Embryonic facial prominence (tissue), 1 donor: ENCODE results near the gene KCTD1.
A peak's percentile ranks its signal among the peaks of the same experiment; 100 is the strongest.

Source experiments
- DNase-seq: peaks from one replicate; pipeline ENCODE4 v3.0.0-alpha.2; 2016; ENCODE audit errors: extremely low spot score

Gene KCTD1

DNA sequence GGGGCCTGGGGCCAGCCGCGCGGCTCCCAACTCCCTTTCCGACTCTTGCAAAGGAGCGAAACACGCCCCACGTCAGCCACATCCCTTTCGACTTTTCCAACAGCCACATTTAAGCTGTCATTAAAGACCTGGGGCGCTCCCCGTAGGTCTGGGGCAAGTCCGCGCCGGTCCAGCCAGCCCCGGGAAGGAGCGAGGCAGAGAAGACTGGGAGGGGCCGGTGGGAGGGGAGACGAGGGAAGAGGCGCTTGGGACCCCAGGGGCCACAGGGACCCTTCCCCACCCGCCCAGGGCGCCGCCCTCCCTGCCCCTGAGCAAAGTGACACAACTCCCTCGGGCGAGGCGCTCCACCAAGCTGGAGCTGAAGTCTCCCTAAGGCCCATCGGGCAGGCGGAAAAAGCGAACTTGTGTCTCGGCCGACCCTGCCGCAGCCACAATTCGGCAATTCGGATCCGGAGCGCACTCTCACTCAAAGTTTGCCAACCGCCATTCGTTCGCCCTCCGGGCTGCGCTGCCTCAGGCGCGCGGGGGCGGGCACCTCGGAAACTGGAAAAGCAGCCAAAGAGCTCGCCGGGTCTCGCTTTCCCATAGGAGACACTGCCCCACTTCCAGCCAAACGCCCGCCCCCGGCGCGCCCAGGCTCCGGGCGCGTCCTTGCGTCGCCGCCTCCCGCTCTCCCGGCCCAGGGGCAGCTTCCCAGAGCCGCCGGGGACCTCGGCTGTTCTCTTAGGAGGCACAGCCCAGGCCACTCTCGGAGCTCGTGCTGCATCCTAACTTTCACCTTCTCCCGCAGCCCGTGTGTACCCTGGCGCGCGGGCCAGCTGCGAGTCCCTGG lies 1.1 kb upstream of the KCTD1 start:
- no peak for DNase-seq

DNA sequence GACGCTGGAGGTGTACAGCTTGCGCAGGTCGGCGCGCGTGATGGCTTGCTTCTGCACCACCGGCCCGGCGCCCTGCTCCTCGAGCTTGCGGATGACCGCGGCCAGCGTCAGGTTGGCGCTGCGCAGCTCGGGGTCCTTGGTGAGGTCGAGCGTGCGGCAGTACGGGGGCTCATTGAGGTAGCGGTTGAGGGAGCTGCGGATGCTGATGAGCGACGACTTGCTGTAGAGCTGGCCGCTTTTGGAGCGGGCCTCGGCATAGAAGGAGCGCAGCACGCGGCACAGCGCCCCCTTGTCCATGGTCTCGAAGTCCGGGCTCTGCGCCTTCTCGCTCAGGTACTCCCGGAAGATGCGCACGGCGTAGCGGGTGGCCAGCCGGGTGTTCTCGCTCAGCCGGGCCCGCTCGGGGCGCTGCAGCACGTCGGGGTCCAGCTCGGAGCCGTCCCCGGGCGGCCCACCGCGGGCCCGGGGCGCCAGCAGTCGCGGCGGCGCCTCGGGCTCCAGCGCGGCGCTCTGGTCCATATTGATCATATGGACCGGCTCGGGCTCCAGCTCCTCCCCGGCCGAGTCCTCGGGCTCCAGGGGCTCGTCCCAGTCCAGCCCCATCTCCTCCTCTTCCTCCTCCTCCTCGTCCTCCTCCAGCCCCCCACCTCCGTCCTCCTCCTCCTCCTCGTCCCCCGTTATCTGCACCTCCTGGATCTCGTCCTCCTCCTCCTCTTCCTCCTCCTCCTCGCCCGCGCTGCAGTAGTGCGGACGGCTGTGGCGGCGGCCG lies 523 bp downstream of the KCTD1 start:
- DNase-seq, result peak; percentile 62

- no peak for DNase-seq
Measured at GRCh38 chr18:26546875-26547645, 1.3 kb downstream of the KCTD1 start.

GRCh38 chr18:26546170-26546874 lies 2.0 kb downstream of the KCTD1 start:
- DNase-seq, result no peak

DNA sequence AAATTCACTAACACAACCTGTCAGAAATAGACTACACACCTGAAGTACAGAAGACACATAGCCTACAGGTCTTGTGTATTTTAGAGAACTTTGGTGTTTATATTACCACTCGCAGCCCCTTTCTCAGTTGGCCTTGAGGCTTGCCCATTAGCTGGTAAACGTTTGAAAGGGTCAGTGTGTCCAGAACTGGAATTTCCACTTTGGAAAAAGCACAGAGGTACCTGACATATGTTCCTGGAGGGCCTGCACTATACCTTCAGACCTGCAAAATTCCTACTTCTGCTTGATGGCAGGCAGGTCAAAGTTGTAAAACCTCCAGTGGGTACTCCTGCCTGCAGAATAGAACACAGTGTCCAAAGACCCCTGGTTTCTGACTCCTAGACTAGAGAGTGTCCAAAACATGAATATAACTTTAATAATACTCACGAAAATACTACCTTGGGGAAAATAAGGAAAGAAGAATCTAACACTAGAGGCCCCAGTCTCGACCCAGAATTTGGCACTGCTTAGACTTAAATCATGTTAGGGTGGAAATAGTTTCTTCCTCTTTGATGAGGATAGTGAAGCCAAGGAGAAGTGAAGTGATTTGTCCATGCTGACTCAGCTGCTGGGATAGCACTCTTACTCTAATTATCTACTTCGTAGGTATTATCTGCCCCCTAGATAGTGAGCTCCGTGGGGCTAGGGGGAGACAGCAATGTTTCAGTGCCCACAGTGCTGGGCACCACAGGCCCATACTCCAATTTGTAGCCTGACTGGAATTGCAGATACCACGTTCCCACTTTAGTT lies 2.8 kb downstream of the KCTD1 start:
- no peak for DNase-seq

DNA sequence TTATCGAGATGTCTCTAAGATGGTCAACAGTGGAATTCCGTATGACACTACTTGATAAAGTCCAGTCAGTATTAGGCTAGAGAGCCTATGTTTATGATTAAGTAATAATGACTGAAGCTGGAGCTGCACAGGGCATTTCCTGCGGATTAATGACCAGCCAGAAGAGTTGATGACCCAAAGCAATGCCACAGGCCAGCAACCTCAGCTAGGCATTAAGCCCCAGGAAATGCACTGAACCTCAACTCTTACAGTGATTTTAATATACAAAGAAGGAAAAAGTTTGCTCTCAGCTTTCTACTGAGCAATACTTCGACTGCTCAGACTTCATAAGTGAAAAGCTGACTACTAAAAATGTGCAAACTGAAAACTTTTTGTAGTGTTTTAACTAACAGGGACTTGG lies 3.9 kb downstream of the KCTD1 start:
- DNase-seq, result no peak

- DNase-seq, result no peak
Measured at GRCh38 chr18:26543373-26543772, 5.0 kb downstream of the KCTD1 start.

DNA sequence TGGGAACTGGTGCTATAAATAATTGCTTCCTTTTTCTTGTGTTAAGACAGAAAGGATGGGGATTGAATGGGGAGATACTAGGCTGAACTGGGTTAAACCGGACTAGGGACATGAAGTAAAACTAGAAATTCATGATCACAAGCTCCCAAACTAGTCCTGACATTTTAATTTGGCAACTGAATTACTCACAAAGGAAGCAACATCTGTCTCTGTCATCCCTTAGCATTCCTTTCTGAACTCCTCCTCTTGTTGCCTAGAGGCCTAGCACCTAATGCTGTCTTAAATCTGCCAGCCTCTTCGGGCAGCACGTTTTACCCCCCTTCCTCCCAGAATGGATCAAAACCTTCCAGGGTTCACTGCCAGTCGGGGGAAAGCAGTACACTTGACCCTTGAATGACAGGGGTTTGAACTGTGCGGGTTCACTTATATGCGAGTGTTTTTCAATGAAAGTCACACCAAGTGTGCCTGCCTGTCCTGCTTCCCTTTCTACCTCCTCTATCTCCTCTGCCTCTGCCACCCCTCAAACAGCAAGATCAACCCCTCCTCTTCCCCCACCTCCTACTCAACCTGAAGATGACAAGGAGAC lies 8.2 kb downstream of the KCTD1 start:
- no peak for DNase-seq

GRCh38 chr18:26538524-26538923 lies 9.8 kb downstream of the KCTD1 start:
- DNase-seq, result no peak

GRCh38 chr18:26536664-26537063 lies 11.7 kb downstream of the KCTD1 start:
- no peak for DNase-seq

DNA sequence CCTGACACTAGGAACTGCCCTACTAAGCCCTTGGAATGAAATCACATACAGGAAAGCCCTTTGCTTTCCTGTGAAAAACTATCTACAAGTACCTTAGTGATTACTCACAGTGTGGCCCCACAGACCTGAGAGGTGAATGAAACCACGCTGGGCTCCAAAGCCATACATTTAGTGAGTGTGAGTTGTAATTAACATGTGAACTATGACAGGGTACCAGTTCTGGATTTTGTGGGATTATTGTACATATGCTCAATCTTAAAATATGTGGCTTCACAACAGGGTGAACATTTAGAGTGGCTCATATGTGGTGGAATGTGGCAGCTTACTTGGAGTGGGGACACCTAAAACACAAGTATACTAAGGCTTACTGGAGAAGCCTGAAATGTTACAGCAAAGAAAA lies 12.3 kb downstream of the KCTD1 start:
- DNase-seq, result no peak

- DNase-seq, result no peak
Measured at GRCh38 chr18:26535630-26536029, 12.7 kb downstream of the KCTD1 start.

GRCh38 chr18:26532367-26533340 lies 15.7 kb downstream of the KCTD1 start:
- no peak for DNase-seq

- DNase-seq, result no peak
Measured at GRCh38 chr18:26531605-26532298, 16.6 kb downstream of the KCTD1 start.

GRCh38 chr18:26526966-26527234 lies 21.5 kb downstream of the KCTD1 start:
- no peak for DNase-seq

- DNase-seq, result no peak
Measured at GRCh38 chr18:26526128-26526965, 22.0 kb downstream of the KCTD1 start.

DNA sequence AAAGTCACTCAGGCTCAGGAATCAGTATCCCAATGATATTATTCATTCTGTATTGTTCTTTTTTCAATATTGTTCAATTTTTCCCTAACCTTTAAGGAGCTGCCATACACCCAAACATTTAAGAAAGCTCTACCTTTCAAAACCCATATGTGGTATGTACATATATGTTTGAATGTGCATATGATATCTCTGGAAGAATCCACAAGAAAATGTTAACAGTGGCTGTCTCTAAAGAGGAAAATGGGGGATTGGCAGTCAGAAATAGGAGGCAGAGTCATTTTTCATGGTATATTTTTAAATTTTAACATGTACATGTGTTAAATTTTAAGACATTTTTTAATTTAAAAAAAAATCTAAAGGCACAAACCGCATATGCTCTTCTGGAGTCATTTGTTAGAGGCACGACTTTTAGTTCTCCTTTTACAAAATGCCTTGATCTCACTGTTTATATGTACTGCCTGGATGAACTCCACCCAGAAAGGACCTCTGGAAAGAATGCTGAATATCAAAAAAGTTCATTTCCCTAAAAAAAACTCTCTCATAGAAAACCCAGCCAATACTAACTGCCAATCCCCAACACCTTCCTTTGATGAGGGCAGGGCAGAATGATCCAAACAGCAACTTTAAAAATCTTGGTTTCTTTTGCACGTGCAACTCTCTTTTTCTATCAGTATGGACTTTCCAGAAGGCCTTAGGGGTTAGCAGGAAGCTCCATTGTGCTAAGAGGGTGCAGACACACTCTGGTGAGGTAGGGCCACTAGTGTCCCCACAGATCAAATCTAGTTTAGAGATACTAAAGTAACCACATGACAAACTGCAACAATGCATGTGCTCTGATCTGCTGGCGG lies 23.6 kb downstream of the KCTD1 start:
- no peak for DNase-seq
